Activated CD4-positive, alpha-beta T cell treated with anti-CD3 and anti-CD28 coated beads for 24 hours (primary cell): Measurements from ENCODE around the gene TKTL1.
"Not testable (repeated sequence)": the region's sequence is repeated elsewhere in the genome, so short reads cannot be mapped to it uniquely, and the experiment has no call there.

ENCODE experiments used
- DNase-seq, 2 donors: peaks; one replicate each; pipeline ENCODE4 v3.0.0-alpha.2; 2020; ENCODE audit warnings: low read depth in 2 of 2

TKTL1 gene

GRCh38 chrX:154309041-154309775 lies 13.6 kb downstream of the TKTL1 start:
- no peak for DNase-seq

- DNase-seq = no peak
These were observed 15.3 kb downstream of the TKTL1 start for GRCh38 chrX:154310616-154311536.

GRCh38 chrX:154312116-154312515 lies 16.5 kb downstream of the TKTL1 start:
- no peak for DNase-seq

- no peak for DNase-seq
These were observed 17.6 kb downstream of the TKTL1 start for GRCh38 chrX:154313147-154313546.

- DNase-seq = no peak
These were observed 19.8 kb downstream of the TKTL1 start for GRCh38 chrX:154315416-154315815.

- DNase-seq = no peak
These were observed 21.9 kb downstream of the TKTL1 start for GRCh38 chrX:154317391-154317995.

- no peak for DNase-seq
These were observed 24.8 kb downstream of the TKTL1 start for GRCh38 chrX:154320406-154320805.

- no peak for DNase-seq
These were observed 25.6 kb downstream of the TKTL1 start for GRCh38 chrX:154321152-154321551.

- no peak for DNase-seq
These were observed 26.0 kb downstream of the TKTL1 start for GRCh38 chrX:154321594-154321993.

GRCh38 chrX:154322890-154323289 lies 27.3 kb downstream of the TKTL1 start:
- DNase-seq = no peak

- no peak for DNase-seq
These were observed 27.9 kb downstream of the TKTL1 start for GRCh38 chrX:154323537-154323936.

GRCh38 chrX:154325541-154325940 lies 29.9 kb downstream of the TKTL1 start:
- DNase-seq = no peak

GRCh38 chrX:154327038-154327820 lies 31.6 kb downstream of the TKTL1 start:
- DNase-seq = no peak

GRCh38 chrX:154328646-154329045 lies 33.1 kb downstream of the TKTL1 start:
- no peak for DNase-seq

GRCh38 chrX:154329294-154329693 lies 33.7 kb downstream of the TKTL1 start:
- DNase-seq = no peak

- no peak for DNase-seq
These were observed 37.0 kb downstream of the TKTL1 start for GRCh38 chrX:154332561-154332960.

GRCh38 chrX:154333116-154333515 lies 37.5 kb downstream of the TKTL1 start:
- no peak for DNase-seq

GRCh38 chrX:154333837-154334271 lies 38.3 kb downstream of the TKTL1 start:
- DNase-seq = no peak

GRCh38 chrX:154334496-154334895 lies 38.9 kb downstream of the TKTL1 start:
- DNase-seq = no peak

- not testable (repeated sequence) for DNase-seq
These were observed 46.1 kb downstream of the TKTL1 start for GRCh38 chrX:154341399-154342298.

- DNase-seq = not testable (repeated sequence)
These were observed 47.5 kb downstream of the TKTL1 start for GRCh38 chrX:154343063-154343462.
